ENCODE measurements around the gene ITPK1.
"Not testable (repeated sequence)": the region's sequence is repeated elsewhere in the genome, so short reads cannot be mapped to it uniquely, and the experiment has no call there.

The ITPK1 gene

DNA sequence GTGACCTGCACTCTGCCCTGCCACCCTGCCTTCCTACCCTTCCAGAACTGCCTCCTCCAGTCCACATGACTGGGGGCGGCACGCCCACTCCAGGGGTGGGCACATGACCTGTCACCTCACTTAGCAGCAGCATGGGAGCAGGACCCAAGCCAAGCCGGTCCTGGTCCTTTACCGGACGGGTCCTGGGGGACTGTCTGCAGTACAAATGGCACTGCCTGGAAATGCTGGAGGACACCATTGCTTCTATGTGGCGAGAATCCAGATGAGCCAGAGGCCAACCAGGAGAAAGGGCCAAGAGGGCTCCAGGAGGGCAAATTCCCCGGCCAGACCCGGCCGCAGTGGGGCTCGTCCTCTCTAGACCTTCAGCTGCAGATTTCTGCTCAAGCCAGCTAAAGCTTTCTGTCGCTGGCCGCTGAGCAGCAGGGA, 33.1 kb downstream of the ITPK1 start:
- FAIRE-seq, result no peak

- FAIRE-seq, result no peak
These were observed 33.7 kb downstream of the ITPK1 start for GRCh38 chr14:93081876-93082570.

DNA sequence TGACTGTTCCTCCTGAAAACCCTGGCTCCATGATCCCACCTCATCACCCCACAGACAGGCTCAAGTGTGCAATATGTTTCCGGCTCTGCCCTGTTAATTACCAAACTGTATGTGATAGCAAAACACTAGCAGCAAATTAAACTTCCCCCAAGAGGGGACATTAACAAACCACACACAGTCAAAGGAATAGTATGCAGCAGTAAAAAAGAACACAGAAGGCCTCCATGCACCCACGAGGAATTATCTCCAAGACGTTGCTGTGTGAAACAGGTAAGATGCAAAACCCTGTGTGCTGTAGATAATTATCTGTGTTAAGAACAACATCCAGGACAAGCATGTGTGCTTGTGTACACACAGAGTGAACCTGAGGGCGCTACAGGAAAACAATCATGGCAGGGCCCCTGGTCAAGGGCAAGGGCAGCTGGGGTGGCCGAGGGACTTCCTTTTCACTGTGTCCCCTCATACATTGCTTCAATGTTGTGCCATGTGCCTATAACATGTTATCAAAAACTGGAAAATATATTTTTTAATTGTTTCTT, 35.8 kb downstream of the ITPK1 start:
- FAIRE-seq, result no peak

DNA sequence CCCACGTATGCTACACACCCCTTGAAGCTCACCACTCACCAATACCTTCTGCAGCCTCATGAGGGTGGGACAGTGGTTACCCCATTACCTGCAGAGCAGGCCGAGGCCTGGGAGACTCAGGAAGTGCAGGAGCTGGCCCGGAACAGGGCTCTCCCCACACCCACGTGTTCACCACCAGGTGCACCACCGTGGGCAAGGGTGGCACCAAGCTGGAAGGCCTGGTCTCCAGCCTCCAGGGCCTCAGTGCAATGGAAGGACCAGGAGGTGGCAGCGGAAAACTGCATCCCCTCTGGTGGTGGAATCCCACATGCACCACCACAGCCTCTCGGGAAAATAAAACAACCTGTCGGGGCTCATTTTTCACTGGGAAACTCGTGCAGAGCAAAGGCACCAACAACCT, 36.4 kb downstream of the ITPK1 start:
- no peak for FAIRE-seq

- no peak for FAIRE-seq
These were observed 36.9 kb downstream of the ITPK1 start for GRCh38 chr14:93078870-93079269.

DNA sequence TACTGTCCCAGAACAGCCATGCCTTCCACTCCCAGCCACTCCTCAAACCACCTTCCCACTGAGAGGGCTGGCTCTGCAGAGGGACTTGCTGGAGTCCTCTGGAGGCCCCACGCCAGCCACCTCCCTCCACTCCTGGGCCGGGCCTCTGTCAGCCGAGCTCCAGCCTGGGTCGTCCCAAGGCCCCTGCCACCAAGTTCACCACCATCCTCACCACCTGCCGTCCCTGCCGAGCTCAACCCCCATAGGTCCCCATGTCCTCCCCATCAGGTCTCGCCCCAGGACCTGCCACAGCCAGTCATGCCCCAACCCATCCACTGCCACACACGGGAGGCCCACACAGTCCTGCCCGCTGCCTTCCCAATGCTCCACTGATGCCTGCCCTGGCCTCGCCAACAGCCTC, 39.0 kb downstream of the ITPK1 start:
- FAIRE-seq, result no peak

DNA sequence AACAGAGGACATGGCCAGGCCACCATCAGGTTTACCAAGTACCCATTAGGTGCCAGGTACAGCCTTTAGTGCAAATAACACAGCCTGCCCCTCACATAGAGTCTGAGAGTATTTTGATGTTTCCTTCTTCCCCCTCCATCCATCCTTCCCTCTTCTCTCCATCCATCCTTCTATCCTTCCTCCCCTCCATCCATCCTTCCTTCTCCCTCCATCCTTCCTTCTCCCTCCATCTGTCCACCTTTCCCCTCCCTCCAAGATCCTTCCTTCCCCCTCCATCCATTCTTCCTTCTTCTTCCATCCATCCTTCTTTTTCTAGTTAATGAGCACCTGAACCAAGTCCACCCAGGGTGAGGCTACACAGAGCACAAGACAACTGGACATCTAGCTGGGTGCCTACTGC, 39.8 kb downstream of the ITPK1 start:
- FAIRE-seq, result no peak

- FAIRE-seq, result no peak
These were observed 41.6 kb downstream of the ITPK1 start for GRCh38 chr14:93073910-93074769.

DNA sequence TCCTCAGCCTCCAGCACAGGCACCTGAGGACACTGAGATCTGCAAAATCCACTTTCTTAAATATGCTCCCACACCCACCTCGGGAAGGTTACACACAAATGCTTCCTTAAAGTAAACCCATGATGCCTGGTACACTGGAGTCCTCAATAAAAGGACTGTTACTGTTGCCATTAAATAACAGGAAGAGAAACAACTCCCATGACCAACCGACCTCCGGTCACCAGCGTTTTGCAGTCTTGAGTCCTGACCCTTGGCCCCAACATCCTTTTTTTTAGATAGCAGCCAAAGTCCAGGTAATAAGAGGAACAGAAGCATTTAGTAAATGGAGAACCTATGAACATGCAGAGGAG, 42.4 kb downstream of the ITPK1 start:
- no peak for FAIRE-seq

GRCh38 chr14:93072659-93073357, 42.9 kb downstream of the ITPK1 start:
- no peak for FAIRE-seq

DNA sequence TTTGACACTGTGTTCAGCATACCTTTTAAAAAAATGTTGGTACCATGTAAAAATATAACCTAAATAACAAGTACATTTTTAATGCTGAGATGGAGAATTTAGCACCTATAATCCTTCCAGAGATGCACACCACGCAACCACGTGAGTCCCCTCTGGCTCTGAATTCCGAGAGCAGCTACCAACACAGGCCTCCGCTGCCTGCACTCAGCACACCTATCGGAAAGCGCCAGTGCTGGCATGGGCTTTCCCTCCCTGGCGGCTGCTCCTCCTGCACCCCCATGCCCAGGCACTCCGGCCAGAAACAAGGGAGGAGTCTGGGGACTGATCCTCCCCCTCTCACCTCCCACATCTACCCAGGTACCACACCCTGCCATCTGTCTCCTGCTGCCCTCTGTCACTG, 47.0 kb downstream of the ITPK1 start:
- FAIRE-seq, result no peak

GRCh38 chr14:93067088-93067487, 48.6 kb downstream of the ITPK1 start:
- no peak for FAIRE-seq

GRCh38 chr14:93065272-93065730, 50.4 kb downstream of the ITPK1 start:
- no peak for FAIRE-seq

DNA sequence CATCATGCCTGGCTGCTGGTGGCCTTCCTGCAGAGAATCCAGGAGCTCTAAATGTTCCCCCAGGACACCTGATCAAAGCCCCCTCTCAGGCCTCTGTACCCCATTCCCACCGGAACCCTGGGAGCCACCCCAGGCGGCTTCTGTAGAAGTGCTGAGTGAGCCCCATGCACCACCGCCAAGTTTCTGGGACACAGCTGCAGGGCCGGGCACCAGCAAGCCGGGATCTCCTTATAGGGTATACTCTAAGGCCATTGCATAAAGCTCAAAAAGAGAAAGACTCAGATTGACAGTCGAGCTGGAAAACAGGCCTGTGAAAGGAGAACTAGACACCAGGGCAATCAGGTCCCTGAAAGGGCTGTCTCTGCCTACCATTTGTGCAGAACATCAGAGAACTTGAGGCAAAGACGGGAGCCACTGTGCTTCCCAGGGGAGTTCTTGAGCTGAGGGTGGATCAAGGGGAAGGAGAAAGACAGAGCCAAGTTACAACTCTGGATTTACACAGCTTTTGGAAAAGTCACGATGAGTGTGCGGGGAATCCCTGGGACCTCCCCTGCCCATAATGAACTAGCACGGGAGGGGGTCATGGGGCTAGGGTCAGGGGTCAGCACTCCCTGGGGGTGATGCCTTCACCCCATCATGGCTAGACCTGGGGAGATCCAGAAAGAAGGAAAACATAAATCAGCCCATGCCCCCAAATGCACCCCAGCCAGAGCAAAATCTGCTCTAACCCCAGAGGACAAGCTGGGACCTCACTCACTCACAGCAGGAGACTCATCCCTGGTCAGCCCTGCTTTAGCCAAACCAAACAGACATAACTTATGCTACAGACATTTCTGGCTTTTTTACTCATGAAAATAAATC, 51.1 kb downstream of the ITPK1 start:
- no peak for FAIRE-seq

- FAIRE-seq, result no peak
These were observed 52.3 kb downstream of the ITPK1 start for GRCh38 chr14:93063393-93063792.

- no peak for FAIRE-seq
These were observed 52.8 kb downstream of the ITPK1 start for GRCh38 chr14:93062890-93063289.

DNA sequence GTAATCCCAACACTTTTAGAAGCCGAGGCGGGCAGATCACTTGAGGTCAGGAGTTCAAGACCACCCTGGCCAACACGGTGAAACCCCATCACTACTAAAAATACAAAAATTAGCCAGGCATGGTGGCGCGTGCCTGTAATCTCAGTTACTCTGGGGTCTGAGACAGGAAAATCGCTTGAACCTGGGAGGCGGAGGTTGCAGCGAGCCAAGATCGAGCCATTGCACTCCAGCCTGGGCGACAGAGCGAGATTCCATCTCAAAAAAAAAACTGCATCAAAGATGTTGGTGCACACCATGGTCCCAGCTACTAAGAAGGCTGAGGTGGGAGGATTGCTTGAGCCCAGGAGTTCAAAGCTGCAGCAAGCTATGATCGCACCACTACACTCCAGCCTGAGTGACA, 53.7 kb downstream of the ITPK1 start:
- not testable (repeated sequence) for FAIRE-seq

DNA sequence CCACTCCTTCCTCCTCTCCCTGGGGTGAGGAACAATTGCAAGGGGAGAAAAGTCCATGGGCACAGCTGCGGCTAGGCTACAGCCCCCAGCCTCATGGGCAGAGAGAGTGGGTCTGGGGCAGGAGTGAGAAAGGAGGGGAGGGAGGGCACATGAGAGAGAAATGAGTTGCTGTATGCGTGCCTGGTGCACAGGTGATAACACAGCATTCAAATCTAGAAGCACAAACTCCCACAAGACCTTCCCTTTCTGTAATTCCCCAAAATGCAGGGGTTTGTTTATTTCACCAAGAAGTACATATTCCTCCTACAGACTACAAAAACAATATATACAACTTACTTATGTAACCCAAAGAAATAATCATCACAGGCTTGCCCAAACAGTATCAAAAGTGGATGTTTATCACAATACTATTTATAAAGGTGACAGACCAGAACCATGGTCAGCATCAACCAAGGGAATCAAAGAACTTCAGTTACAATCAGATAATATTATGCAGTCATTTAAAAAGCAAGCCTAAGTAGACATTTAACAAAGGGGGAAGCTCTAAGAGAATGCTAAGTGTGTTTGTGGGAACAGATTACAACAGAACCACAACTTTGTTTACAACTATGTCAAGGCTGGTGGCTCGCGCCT, 54.2 kb downstream of the ITPK1 start:
- no peak for FAIRE-seq

- FAIRE-seq, result no peak
These were observed 54.9 kb downstream of the ITPK1 start for GRCh38 chr14:93060841-93061240.

- no peak for FAIRE-seq
These were observed 55.7 kb downstream of the ITPK1 start for GRCh38 chr14:93059917-93060545.

- no peak for FAIRE-seq
These were observed 56.5 kb downstream of the ITPK1 start for GRCh38 chr14:93059260-93059659.

All from A204.1 (cell line).